Endothelial cell (in vitro differentiated cells): ENCODE data around the gene MRPS10. TPM values are rescaled to one million over a fixed set of nuclear protein-coding genes. Genes with fewer than 3 reads are reported as not detected.
A peak's percentile ranks its signal among the peaks of the same experiment; 100 is the strongest.

Experiments used
- DNase-seq: peaks from one replicate; pipeline ENCODE4 v3.0.0; 2021; ENCODE audit warnings: low spot score
- H3K27ac Mint-ChIP-seq: one replicate; pipeline ENCODE4 v1.8.0; 2021; ENCODE audit warnings: mixed read lengths, inconsistent platforms; ENCODE audit not compliant: unreplicated experiment
- H3K27me3 Mint-ChIP-seq: one replicate; pipeline ENCODE4 v1.8.0; 2021; ENCODE audit warnings: mild to moderate bottlenecking, moderate library complexity, mixed read lengths, inconsistent platforms; ENCODE audit not compliant: unreplicated experiment
- H3K36me3 Mint-ChIP-seq: one replicate; pipeline ENCODE4 v1.8.0; 2021; ENCODE audit warnings: mild to moderate bottlenecking, low read depth, mixed read lengths, inconsistent platforms; ENCODE audit not compliant: unreplicated experiment
- H3K4me1 Mint-ChIP-seq: one replicate; pipeline ENCODE4 v1.8.0; 2021; ENCODE audit warnings: mild to moderate bottlenecking, mixed read lengths, inconsistent platforms; ENCODE audit not compliant: unreplicated experiment
- H3K4me3 Mint-ChIP-seq: one replicate; pipeline ENCODE4 v1.8.0; 2021; ENCODE audit warnings: mild to moderate bottlenecking, mixed read lengths, inconsistent platforms; ENCODE audit not compliant: unreplicated experiment
- H3K9me3 Mint-ChIP-seq: one replicate; pipeline ENCODE4 v1.8.0; 2021; ENCODE audit warnings: mixed read lengths, inconsistent platforms; ENCODE audit not compliant: unreplicated experiment
- total RNA-seq: library from RNA; stranded (reverse); fragmentation: NEBNext Ultra II Directional; extraction: Animal tissue kit (Norgen Biotek cat#: 25700); gene quantifications from one replicate; pipeline ENCODE4 v1.2.1, GENCODE V29; 2021; ENCODE audit not compliant: unreplicated experiment
- TF ChIP-seq, protein P1 (sequence below): fragments of 200-600 bp; sonication (generic); IDR thresholded peaks from one replicate; pipeline ENCODE4 v1.5.0; 2021; ENCODE audit warnings: antibody characterized with exemption; ENCODE audit not compliant: unreplicated experiment

MRPS10 gene
- total RNA-seq, 1 donor from 2014 or later, result 21.9 TPM

GRCh38 chr6:42179945-42180313 is 37.7 kb downstream of the MRPS10 start:
- Mint-ChIP-seq H3K27me3 (no peaks in the 10 kb centered on the region), H3K4me1 (no peaks in the 10 kb centered on the region), H3K4me3 (no peak overlapping the region), H3K9me3 (no peaks in the 10 kb centered on the region), H3K27ac (no peak overlapping the region), H3K36me3 (peaks cover 4% of the 10 kb centered on the region)
- no peak for DNase-seq
- TF ChIP-seq, protein P1, sequence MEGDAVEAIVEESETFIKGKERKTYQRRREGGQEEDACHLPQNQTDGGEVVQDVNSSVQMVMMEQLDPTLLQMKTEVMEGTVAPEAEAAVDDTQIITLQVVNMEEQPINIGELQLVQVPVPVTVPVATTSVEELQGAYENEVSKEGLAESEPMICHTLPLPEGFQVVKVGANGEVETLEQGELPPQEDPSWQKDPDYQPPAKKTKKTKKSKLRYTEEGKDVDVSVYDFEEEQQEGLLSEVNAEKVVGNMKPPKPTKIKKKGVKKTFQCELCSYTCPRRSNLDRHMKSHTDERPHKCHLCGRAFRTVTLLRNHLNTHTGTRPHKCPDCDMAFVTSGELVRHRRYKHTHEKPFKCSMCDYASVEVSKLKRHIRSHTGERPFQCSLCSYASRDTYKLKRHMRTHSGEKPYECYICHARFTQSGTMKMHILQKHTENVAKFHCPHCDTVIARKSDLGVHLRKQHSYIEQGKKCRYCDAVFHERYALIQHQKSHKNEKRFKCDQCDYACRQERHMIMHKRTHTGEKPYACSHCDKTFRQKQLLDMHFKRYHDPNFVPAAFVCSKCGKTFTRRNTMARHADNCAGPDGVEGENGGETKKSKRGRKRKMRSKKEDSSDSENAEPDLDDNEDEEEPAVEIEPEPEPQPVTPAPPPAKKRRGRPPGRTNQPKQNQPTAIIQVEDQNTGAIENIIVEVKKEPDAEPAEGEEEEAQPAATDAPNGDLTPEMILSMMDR, result no peak

- Mint-ChIP-seq H3K4me1 (no peaks in the 10 kb centered on the region), H3K9me3 (no peaks in the 10 kb centered on the region), H3K36me3 (peaks cover 4% of the 10 kb centered on the region), H3K27ac (no peak overlapping the region), H3K27me3 (no peaks in the 10 kb centered on the region), H3K4me3 (no peak overlapping the region)
- no peak for DNase-seq
- TF ChIP-seq, protein P1, result no peak
Observed at GRCh38 chr6:42179261-42179944, 38.3 kb downstream of the MRPS10 start.

DNA sequence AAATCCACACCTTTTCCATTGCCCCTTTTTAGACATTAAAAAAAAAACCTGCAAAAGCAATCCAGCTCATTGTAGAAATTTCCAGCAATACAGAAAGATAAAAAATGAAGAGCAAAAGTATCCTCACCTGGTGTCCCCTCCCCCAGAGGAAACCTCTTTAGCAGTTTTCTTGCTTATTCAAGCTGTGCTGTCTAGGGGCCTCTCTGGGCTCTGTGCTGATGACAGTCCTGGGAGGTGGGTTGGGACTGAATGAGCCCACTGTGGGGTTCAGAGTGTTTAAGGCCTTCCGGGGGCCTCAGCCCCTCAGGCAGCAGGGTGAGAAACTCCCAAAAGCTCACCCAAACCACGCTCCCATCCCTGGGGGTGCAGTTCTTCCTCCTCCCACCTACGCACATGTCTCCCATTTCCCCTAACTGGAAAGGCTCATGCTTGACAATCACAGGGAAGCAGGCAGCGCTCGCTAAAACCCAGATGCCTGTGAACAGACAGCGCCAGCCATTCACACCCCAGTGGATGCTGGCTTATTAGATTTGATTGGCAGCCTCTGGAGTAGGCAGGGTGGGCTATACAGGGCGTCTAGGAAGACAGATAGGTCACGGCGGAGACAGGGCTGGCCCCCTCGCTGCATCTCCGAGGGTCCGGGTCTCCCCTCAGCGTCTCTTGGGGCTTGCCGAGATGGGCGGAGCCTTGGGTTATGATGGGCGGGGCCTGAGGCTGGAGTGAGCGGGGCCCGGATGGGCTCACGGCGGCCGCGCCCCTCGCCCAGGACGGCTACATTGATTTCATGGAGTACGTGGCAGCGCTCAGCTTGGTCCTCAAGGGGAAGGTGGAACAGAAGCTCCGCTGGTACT is 39.9 kb downstream of the MRPS10 start:
- Mint-ChIP-seq H3K36me3 (peaks cover 4% of the 10 kb centered on the region), H3K27ac (no peak overlapping the region), H3K27me3 (no peaks in the 10 kb centered on the region), H3K9me3 (no peaks in the 10 kb centered on the region), H3K4me1 (no peaks in the 10 kb centered on the region), H3K4me3 (peak overlapping the region; percentile 69)
- TF ChIP-seq, protein P1, result no peak
- peak; percentile 50 for DNase-seq

GRCh38 chr6:42176981-42177380 is 40.7 kb downstream of the MRPS10 start:
- Mint-ChIP-seq H3K27me3 (no peaks in the 10 kb centered on the region), H3K27ac (no peak overlapping the region), H3K4me3 (no peak overlapping the region), H3K36me3 (peaks cover 4% of the 10 kb centered on the region), H3K4me1 (no peaks in the 10 kb centered on the region), H3K9me3 (no peaks in the 10 kb centered on the region)
- TF ChIP-seq, protein P1, result no peak
- no peak for DNase-seq

GRCh38 chr6:42175860-42176259 is 41.8 kb downstream of the MRPS10 start:
- TF ChIP-seq, protein P1, result no peak
- no peaks in the 10 kb centered on the region for H3K4me1 Mint-ChIP-seq
- DNase-seq, result no peak

More at GRCh38 chr6:42175860-42176259, 41.8 kb downstream of the MRPS10 start:
- H3K36me3 Mint-ChIP-seq, result peaks cover 4% of the 10 kb centered on the region
- no peak overlapping the region for H3K4me3 Mint-ChIP-seq
- H3K27me3 Mint-ChIP-seq, result no peaks in the 10 kb centered on the region
- H3K27ac Mint-ChIP-seq, result no peak overlapping the region
- no peaks in the 10 kb centered on the region for H3K9me3 Mint-ChIP-seq
